ENCODE data around the gene ZC3H12D.

- TF ChIP-seq CTCF (conservative IDR thresholded peaks at IDR 0.05) (no peak), EZH2 (IDR thresholded peaks at IDR 0.05; ENCODE audit: low read depth) (no peak)
These were observed 78.7 kb downstream of the ZC3H12D start for GRCh38 chr6:149405823-149406765.
